Caco-2 (cell line): ENCODE results near the gene ACIN1. TPM values are rescaled to one million over a fixed set of nuclear protein-coding genes. Genes with fewer than 3 reads are reported as not detected.
A peak's percentile ranks its signal among the peaks of the same experiment; 100 is the strongest.

ENCODE experiments used
- BruUV-seq: library from RNA; stranded (reverse); fragments of 400-500 nt; replicated peaks from 2 replicates; lab custom pipeline; 2021; lab: Mats Ljungman, UMichigan
- CTCF ChIA-PET: fragments of 300-600 bp; sonication (Branson Sonifier 250); formaldehyde crosslinking; loops from one replicate; lab custom pipeline; 2022; ENCODE audit warnings: antibody characterized with exemption; lab: Charles Lee
- POLR2A ChIA-PET: fragments of 300-600 bp; sonication (Branson Sonifier 250); formaldehyde crosslinking; loops from one replicate; lab custom pipeline; 2022; ENCODE audit warnings: antibody characterized with exemption; lab: Charles Lee
- DNase-seq, 2 experiments: peaks; one replicate each; pipeline versions ENCODE4 v3.0.0 to v3.0.0-alpha.2; 2020 to 2022
- H3K27me3 ChIP-seq: replicated peaks from 2 replicates; pipeline ENCODE4 v1.6.0; 2011; ENCODE audit warnings: low read length; ENCODE audit not compliant: control insufficient read depth, insufficient read depth
- H3K36me3 ChIP-seq: 2 replicates; pipeline ENCODE4 v1.5.1; 2011; ENCODE audit warnings: low read length; ENCODE audit not compliant: control insufficient read depth, insufficient read depth
- H3K4me1 ChIP-seq: fragments of 250-450 bp; sonication (Bioruptor Pico); 2 replicates; pipeline ENCODE4 v1.5.1; 2020; ENCODE audit warnings: mild to moderate bottlenecking
- H3K4me3 ChIP-seq: 2 replicates; pipeline ENCODE4 v1.5.1; 2011; ENCODE audit warnings: low read depth, mild to moderate bottlenecking, control low read depth, low read length
- H3K9me3 ChIP-seq: fragments of 250-450 bp; sonication (Bioruptor Pico); 2 replicates; pipeline ENCODE4 v1.5.1; 2020; ENCODE audit warnings: mild to moderate bottlenecking, moderate library complexity
- H3K27ac Mint-ChIP-seq: one replicate; pipeline ENCODE4 v1.8.0; 2022; ENCODE audit warnings: mixed read lengths; ENCODE audit not compliant: unreplicated experiment
- H3K27me3 Mint-ChIP-seq: one replicate; pipeline ENCODE4 v1.8.0; 2022; ENCODE audit warnings: mixed read lengths; ENCODE audit not compliant: insufficient read depth, unreplicated experiment
- H3K36me3 Mint-ChIP-seq: one replicate; pipeline ENCODE4 v1.8.0; 2022; ENCODE audit warnings: mild to moderate bottlenecking, mixed read lengths; ENCODE audit not compliant: insufficient read depth, unreplicated experiment
- H3K4me1 Mint-ChIP-seq: one replicate; pipeline ENCODE4 v1.8.0; 2022; ENCODE audit warnings: low read depth, mixed read lengths; ENCODE audit not compliant: unreplicated experiment
- H3K4me3 Mint-ChIP-seq: one replicate; pipeline ENCODE4 v1.8.0; 2022; ENCODE audit warnings: mild to moderate bottlenecking, moderate library complexity, mixed read lengths; ENCODE audit not compliant: unreplicated experiment
- H3K9me3 Mint-ChIP-seq: one replicate; pipeline ENCODE4 v1.8.0; 2022; ENCODE audit warnings: mixed read lengths; ENCODE audit not compliant: unreplicated experiment
- intact Hi-C: fragments of 100-400 bp; cut with micrococcal nuclease; formaldehyde crosslinking; loops from one replicate; pipeline ENCODE4 v1.10.0; 2022; ENCODE audit not compliant: unreplicated experiment
- total RNA-seq: library from RNA; stranded (reverse); gene quantifications from 2 replicates; pipeline ENCODE4 v1.2.3, GENCODE V29; 2022
- TF ChIP-seq, protein P1 (sequence below), 2 experiments: fragments of 200-600 bp in 1 of 2; IDR thresholded peaks; 1 replicate in 1 of 2; 2 replicates in 1 of 2; pipeline versions ENCODE4 v1.5.1 to v1.8.0; 2011 to 2022; ENCODE audit warnings: antibody characterized with exemption in 1 of 2, control low read depth in 1 of 2, inconsistent platforms in 1 of 2, low read depth in 1 of 2, low read length in 1 of 2, mild to moderate bottlenecking in 1 of 2, moderate library complexity in 1 of 2; ENCODE audit not compliant: insufficient read depth in 1 of 2, severe bottlenecking in 1 of 2, unreplicated experiment in 1 of 2

The ACIN1 gene
- total RNA-seq, 1 experiment from 2014 or later, result 193 TPM

DNA sequence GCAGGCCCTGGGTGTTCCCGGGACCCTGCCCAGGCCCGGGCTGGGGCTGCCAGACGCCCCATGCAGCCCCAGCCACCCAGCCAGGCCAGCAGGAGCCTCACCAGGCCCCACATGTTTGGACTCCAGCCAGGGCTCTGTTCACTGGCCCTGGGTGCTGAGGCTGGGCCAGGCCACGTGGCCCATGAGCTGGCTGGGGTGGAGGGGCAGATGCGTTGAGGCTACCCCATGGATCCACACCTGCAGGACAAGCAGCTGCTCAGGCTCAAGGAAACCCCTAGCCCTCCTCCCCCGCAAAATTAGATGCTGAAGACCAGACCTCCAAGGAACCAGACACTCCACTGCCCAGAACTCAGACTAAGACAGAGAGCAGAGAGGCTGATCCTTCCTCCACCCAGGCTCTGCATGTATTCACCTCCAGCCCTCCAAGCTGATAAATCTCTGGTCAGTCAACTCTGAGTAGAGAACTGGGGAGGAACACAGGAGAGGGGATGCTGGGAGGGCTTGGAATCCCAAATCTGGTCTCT is 39.3 kb downstream of the ACIN1 start:
- no peaks in the 10 kb centered on the region for H3K27me3 ChIP-seq
- no peaks in the 10 kb centered on the region for H3K36me3 ChIP-seq
- BruUV-seq, result no TSS peak
- no peak for DNase-seq
- POLR2A ChIA-PET, result interaction anchor here (1.0 to 1.7 kb wide), 2 partner anchors 8 to 39 kb away, joined by 3 to 4 read pairs; partner anchors contain the start of genes ACIN1 and C14orf119
- CTCF ChIA-PET, result interaction anchor here (1.0 to 3.8 kb wide), 7 partner anchors 13 to 82 kb away, joined by 6 to 27 read pairs (median 8); no protein-coding TSS in a partner anchor
- Mint-ChIP-seq H3K27ac (peak overlapping the region; percentile 75), H3K4me3 (peak overlapping the region; percentile 85), H3K9me3 (no peaks in the 10 kb centered on the region), H3K4me1 (peaks cover 15% of the 10 kb centered on the region), H3K36me3 (peaks cover 39% of the 10 kb centered on the region), H3K27me3 (no peaks in the 10 kb centered on the region)
- intact Hi-C loops, result loop anchor here (1.0 to 5.0 kb wide), 4 partner anchors 48 to 498 kb away; partner anchors contain the start of gene PRMT5
- no peaks in the 10 kb centered on the region for H3K9me3 ChIP-seq
- no peak overlapping the region for H3K4me3 ChIP-seq
- TF ChIP-seq, protein P1, sequence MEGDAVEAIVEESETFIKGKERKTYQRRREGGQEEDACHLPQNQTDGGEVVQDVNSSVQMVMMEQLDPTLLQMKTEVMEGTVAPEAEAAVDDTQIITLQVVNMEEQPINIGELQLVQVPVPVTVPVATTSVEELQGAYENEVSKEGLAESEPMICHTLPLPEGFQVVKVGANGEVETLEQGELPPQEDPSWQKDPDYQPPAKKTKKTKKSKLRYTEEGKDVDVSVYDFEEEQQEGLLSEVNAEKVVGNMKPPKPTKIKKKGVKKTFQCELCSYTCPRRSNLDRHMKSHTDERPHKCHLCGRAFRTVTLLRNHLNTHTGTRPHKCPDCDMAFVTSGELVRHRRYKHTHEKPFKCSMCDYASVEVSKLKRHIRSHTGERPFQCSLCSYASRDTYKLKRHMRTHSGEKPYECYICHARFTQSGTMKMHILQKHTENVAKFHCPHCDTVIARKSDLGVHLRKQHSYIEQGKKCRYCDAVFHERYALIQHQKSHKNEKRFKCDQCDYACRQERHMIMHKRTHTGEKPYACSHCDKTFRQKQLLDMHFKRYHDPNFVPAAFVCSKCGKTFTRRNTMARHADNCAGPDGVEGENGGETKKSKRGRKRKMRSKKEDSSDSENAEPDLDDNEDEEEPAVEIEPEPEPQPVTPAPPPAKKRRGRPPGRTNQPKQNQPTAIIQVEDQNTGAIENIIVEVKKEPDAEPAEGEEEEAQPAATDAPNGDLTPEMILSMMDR (IDR thresholded peaks at IDR 0.05; ENCODE audit: insufficient read depth in 1 of 2, low read depth in 1 of 2, low read length in 1 of 2, severe bottlenecking in 1 of 2, unreplicated experiment in 1 of 2), result no peak
- H3K4me1 ChIP-seq, result peaks cover 7% of the 10 kb centered on the region

DNA sequence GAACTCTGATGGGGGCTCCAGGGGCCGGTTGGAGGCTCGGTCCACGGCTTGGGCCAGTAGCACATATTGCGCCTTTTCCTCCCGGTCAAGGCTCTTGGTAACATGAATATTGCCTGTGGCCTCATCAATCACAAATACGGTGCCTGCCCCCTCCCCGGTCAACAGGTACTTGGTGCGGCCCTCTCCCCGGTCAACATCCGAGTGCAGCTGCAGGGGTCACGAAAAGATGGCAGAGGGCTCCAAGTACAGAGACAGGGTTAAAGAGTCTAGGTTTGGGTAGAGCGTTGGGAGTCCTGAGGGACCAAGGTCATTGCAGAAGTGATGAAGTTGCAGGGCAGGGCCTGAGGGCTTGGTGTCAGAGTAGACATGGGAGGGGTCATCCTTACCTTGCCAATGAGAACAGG is 39.8 kb downstream of the ACIN1 start:
- no peaks in the 10 kb centered on the region for H3K27me3 ChIP-seq
- H3K27ac Mint-ChIP-seq, result no peak overlapping the region
- no peak for DNase-seq
- TF ChIP-seq, protein P1 (IDR thresholded peaks at IDR 0.05; ENCODE audit: insufficient read depth in 1 of 2, low read depth in 1 of 2, low read length in 1 of 2, severe bottlenecking in 1 of 2, unreplicated experiment in 1 of 2), result no peak
- peaks cover 7% of the 10 kb centered on the region for H3K4me1 ChIP-seq
- H3K9me3 ChIP-seq, result no peaks in the 10 kb centered on the region
- H3K27me3 Mint-ChIP-seq, result no peaks in the 10 kb centered on the region
- peaks cover 15% of the 10 kb centered on the region for H3K4me1 Mint-ChIP-seq
- H3K4me3 ChIP-seq, result no peak overlapping the region
- ChIA-PET CTCF (interaction anchor here (1.0 to 3.8 kb wide), 6 partner anchors 48 to 82 kb away, joined by 6 to 27 read pairs (median 8); no protein-coding TSS in a partner anchor), POLR2A (interaction anchor here (1.7 kb wide), 1 partner anchor 40 kb away, joined by 4 read pairs; the partner anchor contains the start of genes ACIN1 and C14orf119)
- H3K9me3 Mint-ChIP-seq, result no peaks in the 10 kb centered on the region
- H3K36me3 Mint-ChIP-seq, result peaks cover 33% of the 10 kb centered on the region
- H3K4me3 Mint-ChIP-seq, result no peak overlapping the region
- no peaks in the 10 kb centered on the region for H3K36me3 ChIP-seq
- no TSS peak for BruUV-seq
- intact Hi-C loops, result loop anchor here (5.0 kb wide), 1 partner anchor 498 kb away; no protein-coding TSS in a partner anchor

DNA sequence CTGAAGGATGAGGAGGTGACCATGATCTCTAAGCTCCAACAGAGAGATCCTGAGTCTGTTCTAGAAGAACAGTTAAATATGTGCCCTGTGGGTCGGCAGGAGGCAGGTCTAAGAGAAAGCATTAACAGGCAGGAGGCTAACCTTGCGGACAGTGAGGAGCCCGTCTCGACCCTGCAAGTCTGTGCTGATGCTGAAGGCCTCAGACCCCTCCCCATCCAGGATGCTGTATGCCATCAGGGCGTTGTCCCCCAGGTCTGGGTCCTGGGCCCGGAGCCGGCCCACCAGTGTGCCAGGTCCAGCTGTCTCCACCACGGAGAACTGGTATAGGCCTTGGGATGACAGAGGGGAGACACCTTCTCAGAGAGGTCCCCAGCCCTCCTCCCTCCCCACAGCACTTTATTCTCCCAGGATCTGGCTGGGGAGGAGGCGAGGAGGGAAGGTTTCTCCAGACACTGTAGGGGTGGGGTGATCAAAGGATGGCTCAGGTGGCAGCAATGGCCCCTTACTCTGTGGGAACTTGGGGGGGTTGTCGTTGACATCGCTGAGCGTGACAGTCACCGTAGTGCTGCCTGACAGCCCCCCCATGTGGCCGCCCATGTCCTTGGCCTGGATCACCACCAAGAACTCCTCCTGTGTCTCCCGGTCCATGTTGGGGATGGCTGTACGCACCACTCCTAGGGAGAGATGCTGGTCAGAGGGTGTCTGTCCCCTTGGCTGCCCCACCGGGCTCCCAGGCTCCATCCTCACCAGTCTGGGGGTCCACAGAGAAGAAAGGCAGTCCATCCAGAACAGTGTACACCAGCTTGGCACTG is 40.7 kb downstream of the ACIN1 start:
- H3K36me3 ChIP-seq, result no peaks in the 10 kb centered on the region
- no peaks in the 10 kb centered on the region for H3K27me3 ChIP-seq
- ChIA-PET POLR2A (no interaction called here), CTCF (interaction anchor here (0.7 to 3.8 kb wide), 3 partner anchors 14 to 68 kb away, joined by 4 to 27 read pairs (median 5); no protein-coding TSS in a partner anchor)
- no peaks in the 10 kb centered on the region for H3K27me3 Mint-ChIP-seq
- DNase-seq, result no peak
- TF ChIP-seq, protein P1 (IDR thresholded peaks at IDR 0.05; ENCODE audit: insufficient read depth in 1 of 2, low read depth in 1 of 2, low read length in 1 of 2, severe bottlenecking in 1 of 2, unreplicated experiment in 1 of 2), result peak in 1 of 2 experiments; percentile 18
- no peaks in the 10 kb centered on the region for H3K9me3 ChIP-seq
- peaks cover 24% of the 10 kb centered on the region for H3K36me3 Mint-ChIP-seq
- H3K4me1 Mint-ChIP-seq, result peaks cover 15% of the 10 kb centered on the region
- H3K27ac Mint-ChIP-seq, result no peak overlapping the region
- peaks cover 7% of the 10 kb centered on the region for H3K4me1 ChIP-seq
- H3K9me3 Mint-ChIP-seq, result no peaks in the 10 kb centered on the region
- no peak overlapping the region for H3K4me3 Mint-ChIP-seq
- intact Hi-C loops, result no loop called here
- BruUV-seq, result no TSS peak
- no peak overlapping the region for H3K4me3 ChIP-seq
